HEK293T (cell line): ENCODE results near the gene S100A9.

ENCODE experiments used
- BHLHE40 ChIP-seq: fragments of 450-650 bp; IDR thresholded peaks from 2 replicates; pipeline ENCODE4 v1.6.1; 2016; ENCODE audit warnings: mild to moderate bottlenecking, moderate library complexity, borderline replicate concordance
- CTBP1 ChIP-seq: fragments of 450-650 bp; IDR thresholded peaks from 2 replicates; pipeline ENCODE4 v1.6.1; 2016; ENCODE audit warnings: borderline replicate concordance
- FOXK2 ChIP-seq: fragments of 450-650 bp; IDR thresholded peaks from 2 replicates; pipeline ENCODE4 v1.6.1; 2016; ENCODE audit warnings: mild to moderate bottlenecking
- FOXM1 ChIP-seq: fragments of 450-650 bp; IDR thresholded peaks from 2 replicates; pipeline ENCODE4 v1.6.1; 2017; ENCODE audit warnings: mild to moderate bottlenecking, borderline replicate concordance
- L3MBTL2 ChIP-seq: fragments of 450-650 bp; conservative IDR thresholded peaks from 2 replicates; pipeline ENCODE4 v1.6.1; 2016; ENCODE audit warnings: mild to moderate bottlenecking
- SP1 ChIP-seq: fragments of 450-650 bp; IDR thresholded peaks from 2 replicates; pipeline ENCODE4 v1.6.1; 2017
- TARDBP ChIP-seq: fragments of 450-650 bp; IDR thresholded peaks from 2 replicates; pipeline ENCODE4 v1.6.1; 2016

DNA sequence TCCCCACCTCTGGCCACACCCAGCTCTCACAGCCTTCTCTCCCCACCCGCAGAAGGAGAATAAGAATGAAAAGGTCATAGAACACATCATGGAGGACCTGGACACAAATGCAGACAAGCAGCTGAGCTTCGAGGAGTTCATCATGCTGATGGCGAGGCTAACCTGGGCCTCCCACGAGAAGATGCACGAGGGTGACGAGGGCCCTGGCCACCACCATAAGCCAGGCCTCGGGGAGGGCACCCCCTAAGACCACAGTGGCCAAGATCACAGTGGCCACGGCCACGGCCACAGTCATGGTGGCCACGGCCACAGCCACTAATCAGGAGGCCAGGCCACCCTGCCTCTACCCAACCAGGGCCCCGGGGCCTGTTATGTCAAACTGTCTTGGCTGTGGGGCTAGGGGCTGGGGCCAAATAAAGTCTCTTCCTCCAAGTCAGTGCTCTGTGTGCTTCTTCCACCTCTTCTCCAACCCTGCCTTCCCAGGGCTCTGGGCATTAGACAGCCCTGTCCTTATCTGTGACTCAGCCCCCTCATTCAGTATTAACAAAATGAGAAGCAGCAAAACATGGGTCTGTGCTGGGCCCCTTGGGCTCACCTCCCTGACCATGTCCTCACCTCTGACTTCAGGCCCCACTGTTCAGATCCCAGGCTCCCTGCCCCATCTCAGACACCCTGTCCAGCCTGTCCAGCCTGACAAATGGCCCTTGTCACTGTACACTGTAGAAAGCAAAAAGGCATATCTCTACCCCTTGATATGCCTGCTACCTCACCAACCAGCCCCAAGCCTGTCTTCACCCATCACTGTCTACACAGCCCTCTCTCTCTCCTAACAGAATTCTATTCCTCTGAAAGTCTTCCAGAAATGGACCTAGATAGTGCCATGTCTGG lies 3.2 kb downstream of the S100A9 start:
- TF ChIP-seq L3MBTL2 (no peak), FOXM1 (no peak), BHLHE40 (no peak), SP1 (no peak), FOXK2 (no peak), CTBP1 (no peak), TARDBP (no peak)
